Measurements from ENCODE around the gene CDH22.

CDH22 gene

DNA sequence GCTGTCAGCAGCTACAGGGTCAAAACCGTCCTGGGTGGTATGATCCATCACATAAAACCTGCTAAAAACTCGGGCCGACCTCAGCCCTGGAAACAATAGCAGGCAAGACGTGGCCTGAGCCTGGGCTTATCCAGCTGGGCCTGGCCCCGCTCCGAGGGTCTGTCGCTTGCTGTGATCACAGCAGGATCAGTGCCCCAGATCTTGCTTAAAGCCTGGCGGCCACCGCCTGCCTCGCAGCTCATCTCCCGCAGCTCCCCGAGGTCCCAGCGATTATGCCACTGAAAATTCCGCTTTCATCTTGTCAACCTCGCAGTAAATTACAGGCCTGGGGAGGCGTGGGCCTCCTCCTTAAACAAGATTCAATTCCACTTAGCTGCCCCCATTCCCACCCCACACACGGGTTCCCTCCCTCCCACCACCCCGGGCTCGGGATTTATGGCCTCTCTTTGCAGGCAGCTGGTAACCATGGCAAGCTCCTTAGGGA, 40.1 kb downstream of the CDH22 start:
- H4K8ac ChIP-seq (ENCODE audit: low read depth, low read length) = no peak overlapping the region
- H2BK120ac ChIP-seq (ENCODE audit: low read depth, low read length) = no peak overlapping the region
- H3K4me1 ChIP-seq (ENCODE audit: control insufficient read depth in 2 of 2, insufficient read depth in 1 of 2, low read depth in 1 of 2, low read length in 2 of 2) = peaks cover 3 to 8% of the 10 kb centered on the region in 2 donors
- H3K4ac ChIP-seq (ENCODE audit: low read length) = no peak overlapping the region
- no peaks in the 10 kb centered on the region for H3K36me3 ChIP-seq (replicated peaks in 1 of 2; ENCODE audit: control insufficient read depth in 2 of 2, insufficient read depth in 2 of 2, low read length in 2 of 2)
- H2AFZ ChIP-seq (ENCODE audit: low read length) = peak overlapping the region; percentile 1
- H3K9ac ChIP-seq (ENCODE audit: low read depth, low read length, poor library complexity) = no peak overlapping the region
- no peaks in the 10 kb centered on the region for H3K79me1 ChIP-seq (ENCODE audit: low read depth, low read length)
- peaks cover 0 to 28% (median 0%) of the 10 kb centered on the region in 3 experiments for H3K27me3 ChIP-seq (ENCODE audit: control insufficient read depth in 3 of 3, insufficient read depth in 3 of 3, low read depth in 1 of 3, low read length in 3 of 3)
- no peak overlapping the region for H3K14ac ChIP-seq (ENCODE audit: low read length)
- no peak for DNase-seq (ENCODE audit: low spot score)
- WGBS, 2 donors (ENCODE audit: extremely low coverage in 2 of 2, insufficient read length in 2 of 2, insufficient replicate concordance in 1 of 2) = no CpG with 5 or more reads among the region's 19 CpGs
- H2BK15ac ChIP-seq (ENCODE audit: low read length) = no peak overlapping the region
- no peak overlapping the region for H3K18ac ChIP-seq (ENCODE audit: low read length)
- H3K4me3 ChIP-seq (ENCODE audit: low read length in 2 of 2) = no peak overlapping the region
- no peak overlapping the region for H2AK5ac ChIP-seq (ENCODE audit: low read depth, low read length)
- no peak overlapping the region for H3K27ac ChIP-seq (replicated peaks; ENCODE audit: low read length)
- H3K4me2 ChIP-seq (ENCODE audit: insufficient read depth, low read length, poor library complexity, severe bottlenecking) = no peak overlapping the region
- H2BK12ac ChIP-seq (ENCODE audit: low read length) = no peak overlapping the region
- H3K23ac ChIP-seq (ENCODE audit: low read depth, low read length, poor library complexity) = no peak overlapping the region
- no peak overlapping the region for H2BK5ac ChIP-seq (ENCODE audit: low read length)
- no peak overlapping the region for H4K91ac ChIP-seq (ENCODE audit: low read depth, low read length, poor library complexity)
- H3K9me3 ChIP-seq (replicated peaks in 1 of 2; ENCODE audit: control insufficient read depth in 2 of 2, insufficient read depth in 1 of 2, low read depth in 1 of 2, low read length in 2 of 2) = no peaks in the 10 kb centered on the region

DNA sequence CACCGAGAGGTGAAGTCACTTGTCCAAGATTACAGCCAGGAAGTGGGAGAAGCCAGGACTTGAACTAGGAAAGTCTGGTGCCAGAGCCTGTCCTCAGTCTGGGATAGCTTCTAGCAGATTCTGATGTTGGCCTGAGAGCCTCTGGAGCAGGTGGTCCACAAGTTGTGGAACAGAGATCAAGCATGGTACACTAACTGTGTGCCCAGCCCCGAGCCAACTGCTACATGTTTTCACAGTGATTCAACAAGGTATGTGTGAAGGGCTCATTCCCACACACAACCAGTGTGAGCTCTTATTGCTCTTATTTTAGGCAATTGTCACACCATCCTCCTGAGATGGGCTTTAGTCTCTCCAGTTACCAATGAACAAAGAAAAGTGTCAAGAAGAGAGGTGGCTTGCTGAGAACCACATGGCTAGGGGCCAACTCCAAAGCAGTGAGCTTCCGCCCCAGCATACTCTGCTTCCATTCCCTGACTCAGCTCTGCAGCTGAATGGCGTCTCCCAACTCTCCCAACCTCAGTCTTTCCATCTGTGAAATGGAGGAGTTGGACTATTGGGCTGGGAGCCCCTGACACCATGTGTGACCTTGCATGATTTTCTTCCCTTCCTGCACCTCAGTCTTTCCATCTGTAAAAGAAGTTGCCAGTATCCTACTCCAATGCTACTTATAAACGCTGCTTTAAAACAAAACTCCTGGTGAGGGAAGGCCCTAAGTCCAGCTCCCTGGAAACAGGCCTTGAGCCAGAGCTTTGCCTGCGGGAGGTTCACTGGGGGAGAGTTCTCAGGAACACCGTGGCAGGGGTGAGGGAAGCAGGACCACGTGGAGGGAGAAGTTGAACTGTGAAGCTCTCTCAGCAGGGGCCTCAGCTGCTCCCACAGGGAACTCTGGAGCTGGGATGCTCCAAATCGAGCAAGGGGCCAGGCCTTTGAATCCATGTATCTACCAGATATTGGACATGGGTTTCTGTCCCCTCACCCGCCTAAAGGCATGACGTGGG, 40.9 kb downstream of the CDH22 start:
- H2BK15ac ChIP-seq (ENCODE audit: low read length) = no peak overlapping the region
- no peak overlapping the region for H3K4me3 ChIP-seq (ENCODE audit: low read length in 2 of 2)
- no peak overlapping the region for H3K23ac ChIP-seq (ENCODE audit: low read depth, low read length, poor library complexity)
- H3K27ac ChIP-seq (replicated peaks; ENCODE audit: low read length) = no peak overlapping the region
- H2BK5ac ChIP-seq (ENCODE audit: low read length) = no peak overlapping the region
- H3K36me3 ChIP-seq (replicated peaks in 1 of 2; ENCODE audit: control insufficient read depth in 2 of 2, insufficient read depth in 2 of 2, low read length in 2 of 2) = no peaks in the 10 kb centered on the region
- no peak overlapping the region for H2AFZ ChIP-seq (ENCODE audit: low read length)
- H3K9me3 ChIP-seq (replicated peaks in 1 of 2; ENCODE audit: control insufficient read depth in 2 of 2, insufficient read depth in 1 of 2, low read depth in 1 of 2, low read length in 2 of 2) = no peaks in the 10 kb centered on the region
- peak overlapping the region; percentile 8 for H3K18ac ChIP-seq (ENCODE audit: low read length)
- H3K27me3 ChIP-seq (ENCODE audit: control insufficient read depth in 3 of 3, insufficient read depth in 3 of 3, low read depth in 1 of 3, low read length in 3 of 3) = peaks cover 0 to 28% (median 0%) of the 10 kb centered on the region in 3 experiments
- no peak overlapping the region for H3K9ac ChIP-seq (ENCODE audit: low read depth, low read length, poor library complexity)
- WGBS, 2 donors (ENCODE audit: extremely low coverage in 2 of 2, insufficient read length in 2 of 2, insufficient replicate concordance in 1 of 2) = no CpG with 5 or more reads among the region's 11 CpGs
- H3K14ac ChIP-seq (ENCODE audit: low read length) = no peak overlapping the region
- H2BK120ac ChIP-seq (ENCODE audit: low read depth, low read length) = no peak overlapping the region
- no peak overlapping the region for H3K4me2 ChIP-seq (ENCODE audit: insufficient read depth, low read length, poor library complexity, severe bottlenecking)
- no peak for DNase-seq (ENCODE audit: low spot score)
- H3K4me1 ChIP-seq (ENCODE audit: control insufficient read depth in 2 of 2, insufficient read depth in 1 of 2, low read depth in 1 of 2, low read length in 2 of 2) = peaks cover 3 to 8% of the 10 kb centered on the region in 2 donors
- H3K4ac ChIP-seq (ENCODE audit: low read length) = no peak overlapping the region
- H4K8ac ChIP-seq (ENCODE audit: low read depth, low read length) = no peak overlapping the region
- H2AK5ac ChIP-seq (ENCODE audit: low read depth, low read length) = no peak overlapping the region
- no peak overlapping the region for H4K91ac ChIP-seq (ENCODE audit: low read depth, low read length, poor library complexity)
- no peaks in the 10 kb centered on the region for H3K79me1 ChIP-seq (ENCODE audit: low read depth, low read length)
- no peak overlapping the region for H2BK12ac ChIP-seq (ENCODE audit: low read length)

DNA sequence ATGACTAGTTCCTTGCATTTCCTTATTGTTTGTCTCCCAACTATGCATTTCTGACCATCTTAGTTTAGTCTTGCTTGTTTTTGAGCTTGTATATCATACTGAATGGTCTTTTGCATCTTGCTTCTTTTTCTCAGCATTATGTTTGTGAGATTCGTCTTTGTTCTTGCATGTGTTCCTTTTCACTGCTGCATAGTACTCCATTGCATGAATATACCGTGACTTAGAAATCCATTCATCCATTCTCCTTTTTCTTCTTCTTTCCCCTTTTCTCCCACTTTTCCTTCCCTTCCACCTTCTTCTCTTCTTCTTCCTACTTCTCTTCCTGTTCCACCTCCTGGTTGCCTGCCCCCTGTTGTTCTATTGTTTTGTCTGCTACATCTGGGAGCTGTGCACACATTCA, 42.8 kb downstream of the CDH22 start:
- no CpG with 5 or more reads among the region's 2 CpGs for WGBS, 2 donors (ENCODE audit: extremely low coverage in 2 of 2, insufficient read length in 2 of 2, insufficient replicate concordance in 1 of 2)

More for the DNA sequence above, 42.8 kb downstream of the CDH22 start:
- Histone ChIP-seq H2BK5ac (ENCODE audit: low read length) (no peak overlapping the region), H3K4me1 (ENCODE audit: control insufficient read depth in 2 of 2, insufficient read depth in 1 of 2, low read depth in 1 of 2, low read length in 2 of 2) (peaks cover 3 to 8% of the 10 kb centered on the region in 2 donors), H4K91ac (ENCODE audit: low read depth, low read length, poor library complexity) (no peak overlapping the region), H3K79me1 (ENCODE audit: low read depth, low read length) (no peaks in the 10 kb centered on the region), H2BK12ac (ENCODE audit: low read length) (no peak overlapping the region), H3K4ac (ENCODE audit: low read length) (no peak overlapping the region), H4K8ac (ENCODE audit: low read depth, low read length) (no peak overlapping the region), H3K9ac (ENCODE audit: low read depth, low read length, poor library complexity) (no peak overlapping the region), H2BK120ac (ENCODE audit: low read depth, low read length) (no peak overlapping the region), H3K36me3 (replicated peaks in 1 of 2; ENCODE audit: control insufficient read depth in 2 of 2, insufficient read depth in 2 of 2, low read length in 2 of 2) (no peaks in the 10 kb centered on the region), H2AK5ac (ENCODE audit: low read depth, low read length) (no peak overlapping the region), H3K14ac (ENCODE audit: low read length) (no peak overlapping the region), H2AFZ (ENCODE audit: low read length) (no peak overlapping the region), H3K27ac (replicated peaks; ENCODE audit: low read length) (no peak overlapping the region), H3K4me2 (ENCODE audit: insufficient read depth, low read length, poor library complexity, severe bottlenecking) (no peak overlapping the region), H2BK15ac (ENCODE audit: low read length) (no peak overlapping the region), H3K23ac (ENCODE audit: low read depth, low read length, poor library complexity) (no peak overlapping the region), H3K4me3 (ENCODE audit: low read length in 2 of 2) (no peak overlapping the region), H3K27me3 (ENCODE audit: control insufficient read depth in 3 of 3, insufficient read depth in 3 of 3, low read depth in 1 of 3, low read length in 3 of 3) (peaks cover 0 to 28% (median 0%) of the 10 kb centered on the region in 3 experiments), H3K9me3 (replicated peaks in 1 of 2; ENCODE audit: control insufficient read depth in 2 of 2, insufficient read depth in 1 of 2, low read depth in 1 of 2, low read length in 2 of 2) (no peaks in the 10 kb centered on the region), H3K18ac (ENCODE audit: low read length) (no peak overlapping the region)
- no peak for DNase-seq (ENCODE audit: low spot score)

Measured in neuronal stem cell (in vitro differentiated cells).